OCI-LY1 (cell line): ENCODE measurements around the gene MDM1.

Experiments
- H2AFZ ChIP-seq: fragments of 200-600 bp; sonication (generic), shearing (Covaris generic); 2 replicates; pipeline ENCODE4 v1.6.0; 2014; ENCODE audit warnings: antibody characterized with exemption, mild to moderate bottlenecking, low read length
- H3F3A ChIP-seq: fragments of 200-600 bp; sonication (generic), shearing (Covaris generic); 2 replicates; pipeline ENCODE4 v1.6.0; 2014; ENCODE audit warnings: mild to moderate bottlenecking, antibody characterized with exemption, low read length, moderate library complexity; ENCODE audit not compliant: insufficient read depth
- H3K27ac ChIP-seq: fragments of 200-600 bp; sonication (generic); 2 replicates; pipeline ENCODE4 v1.5.1; 2014; ENCODE audit warnings: low read length, mixed run types, mild to moderate bottlenecking, low read depth; ENCODE audit not compliant: poor library complexity, severe bottlenecking
- H3K27me3 ChIP-seq: fragments of 200-600 bp; sonication (generic); 2 replicates; pipeline ENCODE4 v1.6.0; 2014; ENCODE audit warnings: antibody characterized with exemption, mild to moderate bottlenecking, low read length, moderate library complexity; ENCODE audit not compliant: insufficient read depth
- H3K36me3 ChIP-seq: fragments of 200-600 bp; sonication (generic); 2 replicates; pipeline ENCODE4 v1.6.1; 2014; ENCODE audit warnings: mild to moderate bottlenecking, antibody characterized with exemption, low read length, moderate library complexity, mixed read lengths; ENCODE audit not compliant: insufficient read depth
- H3K4me1 ChIP-seq: fragments of 200-600 bp; sonication (generic); 2 replicates; pipeline ENCODE4 v1.5.1; 2014; ENCODE audit warnings: mild to moderate bottlenecking, low read length, moderate library complexity; ENCODE audit not compliant: insufficient read depth, severe bottlenecking
- H3K4me2 ChIP-seq: fragments of 200-600 bp; sonication (generic), shearing (Covaris generic); 2 replicates; pipeline ENCODE4 v1.6.1; 2014; ENCODE audit warnings: low read length
- H3K4me3 ChIP-seq: fragments of 200-600 bp; sonication (generic); 2 replicates; pipeline ENCODE4 v1.5.1; 2014; ENCODE audit warnings: low read length, low read depth, mild to moderate bottlenecking, mixed read lengths; ENCODE audit not compliant: poor library complexity, severe bottlenecking
- H3K79me2 ChIP-seq: fragments of 200-600 bp; shearing (Covaris generic); 2 replicates; pipeline ENCODE4 v1.6.1; 2016; ENCODE audit warnings: mixed run types, low read length, mixed read lengths; ENCODE audit not compliant: insufficient read depth
- H3K9ac ChIP-seq: fragments of 200-600 bp; sonication (generic), shearing (Covaris generic); 2 replicates; pipeline ENCODE4 v1.6.1; 2014; ENCODE audit warnings: mild to moderate bottlenecking, low read length, mixed read lengths
- H3K9me2 ChIP-seq: fragments of 200-600 bp; sonication (generic), shearing (Covaris generic); 2 replicates; pipeline ENCODE4 v1.6.1; 2014; ENCODE audit warnings: low read depth, mild to moderate bottlenecking, low read length, mixed read lengths
- H3K9me3 ChIP-seq: fragments of 200-600 bp; shearing (Covaris generic); 2 replicates; pipeline ENCODE4 v1.6.1; 2014; ENCODE audit warnings: low read length, mixed read lengths
- H4K20me1 ChIP-seq: fragments of 200-600 bp; sonication (generic), shearing (Covaris generic); 2 replicates; pipeline ENCODE4 v1.6.0; 2016; ENCODE audit warnings: mild to moderate bottlenecking, low read length; ENCODE audit not compliant: insufficient read depth
- CTCF ChIP-seq: fragments of 200-600 bp; sonication (generic), shearing (Covaris generic); IDR thresholded peaks from 2 replicates; pipeline ENCODE4 v1.5.1; 2017; ENCODE audit warnings: mild to moderate bottlenecking, antibody characterized with exemption, low read length, moderate library complexity, mixed read lengths
- EZH2 ChIP-seq: fragments of 200-600 bp; sonication (generic), shearing (Covaris generic); IDR thresholded peaks from 2 replicates; pipeline ENCODE4 v1.8.0; 2017; ENCODE audit warnings: borderline replicate concordance, mixed run types, mild to moderate bottlenecking, antibody characterized with exemption, low read length, moderate library complexity, mixed read lengths

The MDM1 gene

GRCh38 chr12:68276402-68276930 is 55.7 kb downstream of the MDM1 start:
- H2AFZ ChIP-seq = no peak overlapping the region
- H3K27me3 ChIP-seq = no peaks in the 10 kb centered on the region
- H3F3A ChIP-seq = no peaks in the 10 kb centered on the region
- H4K20me1 ChIP-seq = no peaks in the 10 kb centered on the region
- H3K4me1 ChIP-seq = no peaks in the 10 kb centered on the region
- no peak overlapping the region for H3K4me2 ChIP-seq
- no peak overlapping the region for H3K9ac ChIP-seq
- H3K9me3 ChIP-seq = no peaks in the 10 kb centered on the region
- H3K4me3 ChIP-seq = no peak overlapping the region
- no peaks in the 10 kb centered on the region for H3K9me2 ChIP-seq
- H3K27ac ChIP-seq = no peak overlapping the region
- TF ChIP-seq EZH2 = no peak
- no peak for TF ChIP-seq CTCF
- H3K36me3 ChIP-seq = no peaks in the 10 kb centered on the region
- no peaks in the 10 kb centered on the region for H3K79me2 ChIP-seq

- Histone ChIP-seq H3K27me3 (no peaks in the 10 kb centered on the region), H3K4me2 (no peak overlapping the region), H3K4me1 (no peaks in the 10 kb centered on the region), H3K9ac (no peak overlapping the region), H4K20me1 (no peaks in the 10 kb centered on the region), H3K36me3 (no peaks in the 10 kb centered on the region), H3F3A (no peaks in the 10 kb centered on the region), H2AFZ (no peak overlapping the region), H3K27ac (no peak overlapping the region), H3K79me2 (no peaks in the 10 kb centered on the region), H3K4me3 (no peak overlapping the region), H3K9me3 (no peaks in the 10 kb centered on the region), H3K9me2 (no peaks in the 10 kb centered on the region)
- TF ChIP-seq CTCF (no peak), EZH2 (no peak)
Observed at GRCh38 chr12:68272732-68273131, 59.4 kb downstream of the MDM1 start.

- Histone ChIP-seq H3K36me3 (no peaks in the 10 kb centered on the region), H3K9me2 (no peaks in the 10 kb centered on the region), H3K4me1 (no peaks in the 10 kb centered on the region), H3K4me2 (no peak overlapping the region), H2AFZ (no peak overlapping the region), H3F3A (no peaks in the 10 kb centered on the region), H3K27me3 (no peaks in the 10 kb centered on the region), H3K4me3 (no peak overlapping the region), H4K20me1 (no peaks in the 10 kb centered on the region), H3K9ac (no peak overlapping the region), H3K9me3 (no peaks in the 10 kb centered on the region), H3K27ac (no peak overlapping the region), H3K79me2 (no peaks in the 10 kb centered on the region)
- no peak for TF ChIP-seq EZH2
- no peak for TF ChIP-seq CTCF
Observed at GRCh38 chr12:68271346-68271745, 60.8 kb downstream of the MDM1 start.
